NCI-H524 treated with DMSO at 0.1 percent for 48 hours (cell line): ENCODE results near the gene SH3PXD2A.

Experiments
- DNase-seq: peaks from one replicate; lab custom pipeline; 2025; lab: John Stamatoyannopoulos, UW

SH3PXD2A gene

GRCh38 chr10:103558911-103559310, 296.5 kb downstream of the SH3PXD2A start:
- no peak for DNase-seq

GRCh38 chr10:103557455-103557854, 297.9 kb downstream of the SH3PXD2A start:
- DNase-seq: no peak

GRCh38 chr10:103556383-103557007, 298.9 kb downstream of the SH3PXD2A start:
- DNase-seq: no peak

GRCh38 chr10:103555712-103556111, 299.7 kb downstream of the SH3PXD2A start:
- no peak for DNase-seq

GRCh38 chr10:103555325-103555649, 300.1 kb downstream of the SH3PXD2A start:
- no peak for DNase-seq

GRCh38 chr10:103554488-103555324, 300.7 kb downstream of the SH3PXD2A start:
- DNase-seq: no peak

- no peak for DNase-seq
Observed at GRCh38 chr10:103553743-103554487, 301.5 kb downstream of the SH3PXD2A start.

GRCh38 chr10:103552856-103553742, 302.3 kb downstream of the SH3PXD2A start:
- no peak for DNase-seq

GRCh38 chr10:103551619-103552602, 303.5 kb downstream of the SH3PXD2A start:
- DNase-seq: no peak

- DNase-seq: no peak
Observed at GRCh38 chr10:103550229-103550628, 305.1 kb downstream of the SH3PXD2A start.

GRCh38 chr10:103549349-103549685, 306.1 kb downstream of the SH3PXD2A start:
- no peak for DNase-seq

- no peak for DNase-seq
Observed at GRCh38 chr10:103548581-103549348, 306.6 kb downstream of the SH3PXD2A start.

GRCh38 chr10:103548006-103548405, 307.4 kb downstream of the SH3PXD2A start:
- no peak for DNase-seq

GRCh38 chr10:103547391-103547946, 307.9 kb downstream of the SH3PXD2A start:
- no peak for DNase-seq

- DNase-seq: no peak
Observed at GRCh38 chr10:103546401-103546800, 309.0 kb downstream of the SH3PXD2A start.

- no peak for DNase-seq
Observed at GRCh38 chr10:103545771-103546281, 309.6 kb downstream of the SH3PXD2A start.

GRCh38 chr10:103545366-103545765, 310.0 kb downstream of the SH3PXD2A start:
- DNase-seq: no peak

- DNase-seq: no peak
Observed at GRCh38 chr10:103544657-103545310, 310.6 kb downstream of the SH3PXD2A start.
